ENCODE data around the gene GNG8.

DNA sequence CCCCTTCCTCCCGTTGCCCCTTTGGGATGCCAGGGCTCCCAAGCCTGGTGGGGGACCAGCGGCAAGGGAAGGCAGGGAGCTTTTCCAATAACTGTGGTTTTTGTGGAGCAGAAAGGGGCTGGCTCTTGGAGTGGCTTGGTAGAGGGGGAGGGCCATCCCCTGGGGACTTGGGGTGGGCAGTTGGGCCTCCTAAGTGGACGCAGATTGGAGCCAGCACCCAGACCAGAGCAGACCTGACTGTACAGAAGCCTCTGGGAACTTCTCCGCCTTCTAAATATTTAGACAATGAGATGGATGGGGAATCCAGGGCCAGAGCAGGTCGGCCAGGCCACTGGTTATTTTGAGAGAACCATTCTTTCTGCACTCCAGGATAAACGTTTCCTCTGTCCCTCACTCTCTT is 15.3 kb downstream of the GNG8 start:
- TF ChIP-seq ZSCAN29 (IDR thresholded peaks at IDR 0.05), result no peak
- no peak for TF ChIP-seq RFX5 (IDR thresholded peaks at IDR 0.05; ENCODE audit: low read depth, low read length)
- no peak for TF ChIP-seq KDM1A (IDR thresholded peaks at IDR 0.05; ENCODE audit: borderline replicate concordance)
- no peak for TF ChIP-seq LARP7 (IDR thresholded peaks at IDR 0.05)
- no peak for TF ChIP-seq EP300 (IDR thresholded peaks at IDR 0.05; ENCODE audit: borderline replicate concordance in 1 of 2, control insufficient read depth in 1 of 2, low read depth in 2 of 2, low read length in 2 of 2)
- TF ChIP-seq NFIC (IDR thresholded peaks at IDR 0.05; ENCODE audit: low read depth, low read length), result no peak
- TF ChIP-seq, protein P1, sequence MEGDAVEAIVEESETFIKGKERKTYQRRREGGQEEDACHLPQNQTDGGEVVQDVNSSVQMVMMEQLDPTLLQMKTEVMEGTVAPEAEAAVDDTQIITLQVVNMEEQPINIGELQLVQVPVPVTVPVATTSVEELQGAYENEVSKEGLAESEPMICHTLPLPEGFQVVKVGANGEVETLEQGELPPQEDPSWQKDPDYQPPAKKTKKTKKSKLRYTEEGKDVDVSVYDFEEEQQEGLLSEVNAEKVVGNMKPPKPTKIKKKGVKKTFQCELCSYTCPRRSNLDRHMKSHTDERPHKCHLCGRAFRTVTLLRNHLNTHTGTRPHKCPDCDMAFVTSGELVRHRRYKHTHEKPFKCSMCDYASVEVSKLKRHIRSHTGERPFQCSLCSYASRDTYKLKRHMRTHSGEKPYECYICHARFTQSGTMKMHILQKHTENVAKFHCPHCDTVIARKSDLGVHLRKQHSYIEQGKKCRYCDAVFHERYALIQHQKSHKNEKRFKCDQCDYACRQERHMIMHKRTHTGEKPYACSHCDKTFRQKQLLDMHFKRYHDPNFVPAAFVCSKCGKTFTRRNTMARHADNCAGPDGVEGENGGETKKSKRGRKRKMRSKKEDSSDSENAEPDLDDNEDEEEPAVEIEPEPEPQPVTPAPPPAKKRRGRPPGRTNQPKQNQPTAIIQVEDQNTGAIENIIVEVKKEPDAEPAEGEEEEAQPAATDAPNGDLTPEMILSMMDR (IDR thresholded peaks at IDR 0.05 in 2 of 3, conservative IDR thresholded peaks at IDR 0.05 in 1 of 3; ENCODE audit: control insufficient read depth in 2 of 3, extremely low read depth in 1 of 3, insufficient read depth in 1 of 3, low read depth in 3 of 3, low read length in 3 of 3), result no peak
- no peak for TF ChIP-seq ETV6 (conservative IDR thresholded peaks at IDR 0.05 in 1 of 2, IDR thresholded peaks at IDR 0.05 in 1 of 2; ENCODE audit: borderline replicate concordance in 1 of 2, low read depth in 1 of 2)
- no peak for TF ChIP-seq POLR2AphosphoS5 (IDR thresholded peaks at IDR 0.05; ENCODE audit: low read length)
- no peak for TF ChIP-seq GABPA (IDR thresholded peaks at IDR 0.05; ENCODE audit: low read depth)
